Measurements from ENCODE around the gene SMARCD3.

Gene SMARCD3

GRCh38 chr7:151247611-151248345 lies 716 bp downstream of the SMARCD3 start:
- no peak for DNase-seq (ENCODE audit: low spot score)

- DNase-seq (ENCODE audit: low spot score), result no peak
These were observed 1.5 kb downstream of the SMARCD3 start for GRCh38 chr7:151246851-151247580.

GRCh38 chr7:151246102-151246850 lies 2.2 kb downstream of the SMARCD3 start:
- no peak for DNase-seq (ENCODE audit: low spot score)

GRCh38 chr7:151245360-151246101 lies 3.0 kb downstream of the SMARCD3 start:
- no peak for DNase-seq (ENCODE audit: low spot score)

GRCh38 chr7:151244841-151245346 lies 3.6 kb downstream of the SMARCD3 start:
- DNase-seq (ENCODE audit: low spot score), result no peak

GRCh38 chr7:151244196-151244840 lies 4.2 kb downstream of the SMARCD3 start:
- DNase-seq (ENCODE audit: low spot score), result peak; percentile 59

GRCh38 chr7:151243408-151244195 lies 4.9 kb downstream of the SMARCD3 start:
- no peak for DNase-seq (ENCODE audit: low spot score)

GRCh38 chr7:151243045-151243349 lies 5.5 kb downstream of the SMARCD3 start:
- no peak for DNase-seq (ENCODE audit: low spot score)

GRCh38 chr7:151242159-151243044 lies 6.1 kb downstream of the SMARCD3 start:
- DNase-seq (ENCODE audit: low spot score), result no peak

- no peak for DNase-seq (ENCODE audit: low spot score)
These were observed 6.8 kb downstream of the SMARCD3 start for GRCh38 chr7:151241755-151242096.

GRCh38 chr7:151240942-151241754 lies 7.3 kb downstream of the SMARCD3 start:
- DNase-seq (ENCODE audit: low spot score), result no peak

- no peak for DNase-seq (ENCODE audit: low spot score)
These were observed 8.0 kb downstream of the SMARCD3 start for GRCh38 chr7:151240536-151240935.

- DNase-seq (ENCODE audit: low spot score), result no peak
These were observed 8.5 kb downstream of the SMARCD3 start for GRCh38 chr7:151239837-151240459.

GRCh38 chr7:151238924-151239836 lies 9.3 kb downstream of the SMARCD3 start:
- no peak for DNase-seq (ENCODE audit: low spot score)

GRCh38 chr7:151238190-151238810 lies 10.2 kb downstream of the SMARCD3 start:
- DNase-seq (ENCODE audit: low spot score), result no peak

GRCh38 chr7:151237244-151238189 lies 11.0 kb downstream of the SMARCD3 start:
- DNase-seq (ENCODE audit: low spot score), result no peak
